Endothelial cell (in vitro differentiated cells): ENCODE measurements around the gene ARRB1. TPM values are rescaled to one million over a fixed set of nuclear protein-coding genes. Genes with fewer than 3 reads are reported as not detected.

Experiments used
- DNase-seq: peaks from one replicate; pipeline ENCODE4 v3.0.0; 2021; ENCODE audit warnings: low spot score
- H3K27ac Mint-ChIP-seq: one replicate; pipeline ENCODE4 v1.8.0; 2021; ENCODE audit warnings: mixed read lengths, inconsistent platforms; ENCODE audit not compliant: unreplicated experiment
- H3K27me3 Mint-ChIP-seq: one replicate; pipeline ENCODE4 v1.8.0; 2021; ENCODE audit warnings: mild to moderate bottlenecking, moderate library complexity, mixed read lengths, inconsistent platforms; ENCODE audit not compliant: unreplicated experiment
- H3K36me3 Mint-ChIP-seq: one replicate; pipeline ENCODE4 v1.8.0; 2021; ENCODE audit warnings: mild to moderate bottlenecking, low read depth, mixed read lengths, inconsistent platforms; ENCODE audit not compliant: unreplicated experiment
- H3K4me1 Mint-ChIP-seq: one replicate; pipeline ENCODE4 v1.8.0; 2021; ENCODE audit warnings: mild to moderate bottlenecking, mixed read lengths, inconsistent platforms; ENCODE audit not compliant: unreplicated experiment
- H3K4me3 Mint-ChIP-seq: one replicate; pipeline ENCODE4 v1.8.0; 2021; ENCODE audit warnings: mild to moderate bottlenecking, mixed read lengths, inconsistent platforms; ENCODE audit not compliant: unreplicated experiment
- H3K9me3 Mint-ChIP-seq: one replicate; pipeline ENCODE4 v1.8.0; 2021; ENCODE audit warnings: mixed read lengths, inconsistent platforms; ENCODE audit not compliant: unreplicated experiment
- total RNA-seq: library from RNA; stranded (reverse); fragmentation: NEBNext Ultra II Directional; extraction: Animal tissue kit (Norgen Biotek cat#: 25700); gene quantifications from one replicate; pipeline ENCODE4 v1.2.1, GENCODE V29; 2021; ENCODE audit not compliant: unreplicated experiment
- TF ChIP-seq, protein P1 (sequence below): fragments of 200-600 bp; sonication (generic); IDR thresholded peaks from one replicate; pipeline ENCODE4 v1.5.0; 2021; ENCODE audit warnings: antibody characterized with exemption; ENCODE audit not compliant: unreplicated experiment

Gene ARRB1
- total RNA-seq, 1 donor from 2014 or later = 197 TPM

DNA sequence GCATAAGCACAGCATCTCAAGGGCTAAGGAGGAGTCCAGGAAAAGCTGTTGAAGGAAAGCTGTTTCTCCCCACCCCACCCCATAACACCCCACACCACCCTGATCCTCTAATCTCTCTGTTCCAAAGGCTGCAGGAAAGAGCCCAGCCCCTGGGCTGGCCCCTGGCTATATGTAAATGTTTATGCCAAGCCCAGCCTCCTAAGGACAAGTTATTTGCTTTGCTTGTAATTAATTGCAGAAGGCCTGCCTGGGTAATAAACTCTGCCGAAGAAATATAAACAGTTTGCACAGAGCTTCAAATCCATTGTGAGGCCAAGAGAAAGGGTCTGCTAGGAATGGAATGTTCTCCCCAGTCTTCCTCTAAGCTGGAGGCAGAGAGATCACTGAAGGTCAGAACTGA lies 21.2 kb downstream of the ARRB1 start:
- Mint-ChIP-seq H3K27me3 (peaks cover 10% of the 10 kb centered on the region), H3K4me3 (no peak overlapping the region), H3K36me3 (peaks cover 10% of the 10 kb centered on the region), H3K27ac (peak overlapping the region; percentile 57), H3K9me3 (no peaks in the 10 kb centered on the region), H3K4me1 (peaks cover 71% of the 10 kb centered on the region)
- DNase-seq = no peak
- TF ChIP-seq, protein P1, sequence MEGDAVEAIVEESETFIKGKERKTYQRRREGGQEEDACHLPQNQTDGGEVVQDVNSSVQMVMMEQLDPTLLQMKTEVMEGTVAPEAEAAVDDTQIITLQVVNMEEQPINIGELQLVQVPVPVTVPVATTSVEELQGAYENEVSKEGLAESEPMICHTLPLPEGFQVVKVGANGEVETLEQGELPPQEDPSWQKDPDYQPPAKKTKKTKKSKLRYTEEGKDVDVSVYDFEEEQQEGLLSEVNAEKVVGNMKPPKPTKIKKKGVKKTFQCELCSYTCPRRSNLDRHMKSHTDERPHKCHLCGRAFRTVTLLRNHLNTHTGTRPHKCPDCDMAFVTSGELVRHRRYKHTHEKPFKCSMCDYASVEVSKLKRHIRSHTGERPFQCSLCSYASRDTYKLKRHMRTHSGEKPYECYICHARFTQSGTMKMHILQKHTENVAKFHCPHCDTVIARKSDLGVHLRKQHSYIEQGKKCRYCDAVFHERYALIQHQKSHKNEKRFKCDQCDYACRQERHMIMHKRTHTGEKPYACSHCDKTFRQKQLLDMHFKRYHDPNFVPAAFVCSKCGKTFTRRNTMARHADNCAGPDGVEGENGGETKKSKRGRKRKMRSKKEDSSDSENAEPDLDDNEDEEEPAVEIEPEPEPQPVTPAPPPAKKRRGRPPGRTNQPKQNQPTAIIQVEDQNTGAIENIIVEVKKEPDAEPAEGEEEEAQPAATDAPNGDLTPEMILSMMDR = no peak

DNA sequence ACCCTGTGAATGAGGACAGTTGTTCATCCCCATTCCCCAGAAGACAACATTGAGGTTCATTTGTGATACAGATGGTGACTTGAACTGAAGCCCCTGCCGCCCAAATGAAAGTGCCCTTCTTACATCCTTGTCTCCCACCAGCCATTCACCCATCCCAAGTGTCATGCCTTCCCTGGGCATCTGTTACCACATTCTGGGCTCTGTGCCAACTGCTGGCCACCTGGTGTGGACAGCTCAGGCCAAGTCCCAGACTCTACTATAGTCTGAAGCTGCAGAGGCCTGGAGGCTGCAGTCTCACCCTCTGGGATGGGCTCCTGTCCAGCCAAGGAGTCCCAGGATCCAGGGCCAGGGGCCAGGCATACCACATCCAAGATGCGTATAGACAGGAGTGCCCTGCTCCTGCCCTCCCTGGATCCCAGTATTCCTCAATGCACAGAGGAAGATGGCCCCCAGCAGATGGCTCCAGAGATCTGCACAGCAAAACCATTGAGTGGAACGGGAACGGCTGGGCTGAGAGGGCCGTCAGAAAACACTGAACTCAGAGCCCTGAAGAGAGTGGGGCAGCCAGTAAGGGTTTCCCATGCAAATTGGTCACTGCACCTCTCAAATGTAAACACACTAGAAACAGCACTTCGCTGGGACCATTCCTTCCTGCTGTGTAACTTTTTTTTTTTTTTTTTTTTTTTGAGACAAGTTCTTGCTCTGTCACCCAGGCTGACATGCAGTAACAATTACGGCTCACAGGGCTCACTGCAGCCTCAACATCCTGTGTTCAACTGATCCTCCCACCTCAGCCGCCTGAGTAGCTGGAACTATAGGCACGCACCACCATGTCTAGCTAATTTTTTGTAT lies 22.8 kb downstream of the ARRB1 start:
- Mint-ChIP-seq H3K9me3 (no peaks in the 10 kb centered on the region), H3K4me3 (peak overlapping the region; percentile 71), H3K36me3 (peaks cover 17% of the 10 kb centered on the region), H3K27me3 (peaks cover 9% of the 10 kb centered on the region), H3K27ac (peak overlapping the region; percentile 67), H3K4me1 (peaks cover 69% of the 10 kb centered on the region)
- peak; percentile 72 for DNase-seq
- TF ChIP-seq, protein P1 = no peak

DNA sequence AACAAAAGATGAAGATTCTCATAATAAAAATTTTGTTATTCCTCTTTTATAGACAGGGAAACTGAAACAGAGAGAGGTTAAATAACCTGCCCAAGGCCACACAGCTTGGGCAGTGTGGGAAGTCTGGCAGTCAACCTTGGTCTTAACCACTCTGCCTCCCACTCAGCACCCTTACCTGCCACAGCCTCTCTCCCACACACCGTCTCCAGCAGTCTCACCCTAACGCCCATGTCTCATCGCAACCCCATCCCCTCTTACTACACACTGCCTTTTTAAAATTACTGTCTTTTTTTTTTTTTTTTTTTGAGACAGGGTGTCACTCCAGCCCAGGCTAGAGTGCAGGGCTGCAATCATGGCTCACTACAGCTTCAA lies 25.0 kb downstream of the ARRB1 start:
- TF ChIP-seq, protein P1 = no peak
- H3K27ac Mint-ChIP-seq = no peak overlapping the region
- no peaks in the 10 kb centered on the region for H3K9me3 Mint-ChIP-seq
- no peak overlapping the region for H3K4me3 Mint-ChIP-seq
- peaks cover 72% of the 10 kb centered on the region for H3K4me1 Mint-ChIP-seq
- no peak for DNase-seq
- peaks cover 30% of the 10 kb centered on the region for H3K36me3 Mint-ChIP-seq
- H3K27me3 Mint-ChIP-seq = peaks cover 12% of the 10 kb centered on the region

DNA sequence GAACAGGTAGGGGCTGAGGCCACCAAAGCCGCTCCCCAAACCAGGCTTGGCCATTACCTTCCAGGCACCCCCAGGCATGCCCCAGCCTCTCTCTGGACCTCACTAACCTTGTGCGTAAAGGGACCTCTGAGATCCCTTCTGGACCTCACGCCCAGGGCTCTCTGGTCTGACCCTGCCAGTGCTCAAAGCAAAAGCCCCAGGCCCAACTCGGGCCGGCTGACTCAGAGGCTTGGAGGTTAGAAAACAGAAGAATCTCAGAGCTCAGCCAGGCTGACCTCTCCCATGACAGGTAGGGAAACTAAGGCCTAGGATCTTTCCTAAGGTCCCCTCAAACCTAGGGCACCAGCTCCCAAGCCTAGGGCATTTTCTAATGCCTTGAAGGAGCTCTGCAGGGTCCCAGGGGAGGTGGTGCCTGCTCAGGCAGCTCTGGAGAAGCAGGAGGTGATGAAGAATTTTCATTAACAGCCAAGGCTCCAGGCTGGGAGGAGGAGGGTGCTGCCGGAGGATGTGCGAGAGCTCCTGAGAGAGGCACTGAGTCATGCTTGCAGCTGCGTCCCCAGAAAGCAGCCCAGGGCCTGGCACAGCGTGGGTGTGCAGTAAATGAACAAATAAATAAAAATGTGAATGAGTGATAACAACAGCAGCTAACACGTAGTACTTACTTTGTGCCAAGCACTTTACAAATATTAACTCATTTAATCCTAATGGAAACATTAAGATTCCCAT lies 25.6 kb downstream of the ARRB1 start:
- H3K36me3 Mint-ChIP-seq = peaks cover 30% of the 10 kb centered on the region
- H3K4me1 Mint-ChIP-seq = peaks cover 71% of the 10 kb centered on the region
- DNase-seq = no peak
- no peaks in the 10 kb centered on the region for H3K9me3 Mint-ChIP-seq
- TF ChIP-seq, protein P1 = no peak
- H3K4me3 Mint-ChIP-seq = no peak overlapping the region
- H3K27me3 Mint-ChIP-seq = peaks cover 11% of the 10 kb centered on the region
- no peak overlapping the region for H3K27ac Mint-ChIP-seq

DNA sequence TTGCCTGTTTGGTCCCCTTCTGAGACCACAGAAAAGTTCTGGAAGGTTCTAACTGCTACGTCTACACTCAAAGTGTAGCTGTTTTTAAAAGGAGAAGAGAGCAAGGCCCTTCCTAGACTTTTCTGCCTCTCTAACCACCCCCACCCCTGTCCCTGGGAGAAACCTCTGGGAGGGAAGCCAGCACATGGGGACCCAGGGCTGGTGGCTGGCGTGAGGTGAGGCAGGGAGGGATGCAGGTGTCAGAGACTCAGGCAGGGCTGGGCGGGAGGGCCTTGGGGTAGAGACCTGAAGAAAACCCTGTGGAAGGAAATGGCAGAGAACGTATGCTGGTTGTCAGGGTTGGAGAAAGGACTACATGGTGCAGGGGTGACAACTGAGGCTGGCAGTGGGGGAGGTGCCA lies 26.7 kb downstream of the ARRB1 start:
- no peak for DNase-seq
- Mint-ChIP-seq H3K27me3 (peaks cover 12% of the 10 kb centered on the region), H3K9me3 (no peaks in the 10 kb centered on the region), H3K27ac (peak overlapping the region; percentile 84), H3K36me3 (peaks cover 30% of the 10 kb centered on the region), H3K4me3 (no peak overlapping the region), H3K4me1 (peaks cover 72% of the 10 kb centered on the region)
- TF ChIP-seq, protein P1 = no peak
